ENCODE results near the gene PIGT.

Gene PIGT

DNA sequence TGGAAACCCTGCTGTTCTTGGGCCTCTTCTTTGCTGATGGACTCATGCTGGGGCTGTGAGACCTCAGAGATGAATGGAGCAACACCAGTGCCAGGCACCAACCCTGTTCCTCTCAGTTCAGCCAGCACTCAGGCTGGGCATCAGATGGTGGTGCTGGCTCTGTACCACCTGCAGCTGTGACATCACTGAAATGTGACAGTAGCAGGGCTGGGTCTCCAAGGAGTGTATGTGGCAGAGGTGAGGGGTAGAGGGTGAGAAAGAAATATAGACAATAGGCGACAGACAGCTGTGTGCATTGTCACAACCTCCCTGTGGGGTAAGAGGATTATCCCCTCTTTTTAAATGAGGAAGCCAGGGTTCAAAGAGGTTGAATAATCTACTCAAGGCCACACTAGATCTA is 37.8 kb upstream of the PIGT start, which contains the start of gene TP53TG5:
Gene TP53TG5 (minus strand): TSS at position 135 of the 400 bp plus-strand sequence. CDS start 89 bp downstream, at position 46.
- CTCF ChIA-PET, result interaction anchor here (1.4 to 22.0 kb wide), 4 partner anchors 10 to 392 kb away, joined by 3 to 488 read pairs (median 6); no protein-coding TSS in a partner anchor
- POLR2A ChIA-PET, result no interaction called here
- no peak for DNase-seq (ENCODE audit: extremely low spot score)
- no peak for TF ChIP-seq CTCF (IDR thresholded peaks at IDR 0.05; ENCODE audit: control extremely low read depth, extremely low read depth, low read depth, missing control alignments)

GRCh38 chr20:45387274-45387673 is 28.7 kb upstream of the PIGT start:
- TF ChIP-seq CTCF (IDR thresholded peaks at IDR 0.05; ENCODE audit: control extremely low read depth, extremely low read depth, low read depth, missing control alignments), result no peak
- ChIA-PET CTCF (interaction anchor here (0.9 to 3.4 kb wide), 5 partner anchors 9 to 50 kb away, joined by 3 to 30 read pairs (median 6); partner anchors contain the start of gene SYS1), POLR2A (no interaction called here)

GRCh38 chr20:45390931-45391330 is 25.0 kb upstream of the PIGT start:
- ChIA-PET POLR2A (no interaction called here), CTCF (interaction anchor here (2.0 to 2.8 kb wide), 2 partner anchors 28 to 46 kb away, joined by 7 to 14 read pairs; partner anchors contain the start of gene SYS1)
- TF ChIP-seq CTCF (IDR thresholded peaks at IDR 0.05; ENCODE audit: control extremely low read depth, extremely low read depth, low read depth, missing control alignments), result no peak
- DNase-seq (ENCODE audit: extremely low spot score), result no peak

More at GRCh38 chr20:45387274-45387673, 28.7 kb upstream of the PIGT start:
- DNase-seq (ENCODE audit: extremely low spot score), result no peak

GRCh38 chr20:45391559-45391958 is 24.4 kb upstream of the PIGT start:
- TF ChIP-seq CTCF (IDR thresholded peaks at IDR 0.05; ENCODE audit: control extremely low read depth, extremely low read depth, low read depth, missing control alignments), result no peak
- CTCF ChIA-PET, result interaction anchor here (1.3 to 2.8 kb wide), 3 partner anchors 15 to 45 kb away, joined by 3 to 14 read pairs (median 7); partner anchors contain the start of gene SYS1
- DNase-seq (ENCODE audit: extremely low spot score), result no peak
- POLR2A ChIA-PET, result no interaction called here

- TF ChIP-seq CTCF (IDR thresholded peaks at IDR 0.05; ENCODE audit: control extremely low read depth, extremely low read depth, low read depth, missing control alignments), result no peak
- DNase-seq (ENCODE audit: extremely low spot score), result no peak
- POLR2A ChIA-PET, result no interaction called here
- CTCF ChIA-PET, result interaction anchor here (1.0 to 3.8 kb wide), 4 partner anchors 14 to 44 kb away, joined by 3 to 24 read pairs (median 9); no protein-coding TSS in a partner anchor
These were observed 23.2 kb upstream of the PIGT start for GRCh38 chr20:45392733-45393132.

DNA sequence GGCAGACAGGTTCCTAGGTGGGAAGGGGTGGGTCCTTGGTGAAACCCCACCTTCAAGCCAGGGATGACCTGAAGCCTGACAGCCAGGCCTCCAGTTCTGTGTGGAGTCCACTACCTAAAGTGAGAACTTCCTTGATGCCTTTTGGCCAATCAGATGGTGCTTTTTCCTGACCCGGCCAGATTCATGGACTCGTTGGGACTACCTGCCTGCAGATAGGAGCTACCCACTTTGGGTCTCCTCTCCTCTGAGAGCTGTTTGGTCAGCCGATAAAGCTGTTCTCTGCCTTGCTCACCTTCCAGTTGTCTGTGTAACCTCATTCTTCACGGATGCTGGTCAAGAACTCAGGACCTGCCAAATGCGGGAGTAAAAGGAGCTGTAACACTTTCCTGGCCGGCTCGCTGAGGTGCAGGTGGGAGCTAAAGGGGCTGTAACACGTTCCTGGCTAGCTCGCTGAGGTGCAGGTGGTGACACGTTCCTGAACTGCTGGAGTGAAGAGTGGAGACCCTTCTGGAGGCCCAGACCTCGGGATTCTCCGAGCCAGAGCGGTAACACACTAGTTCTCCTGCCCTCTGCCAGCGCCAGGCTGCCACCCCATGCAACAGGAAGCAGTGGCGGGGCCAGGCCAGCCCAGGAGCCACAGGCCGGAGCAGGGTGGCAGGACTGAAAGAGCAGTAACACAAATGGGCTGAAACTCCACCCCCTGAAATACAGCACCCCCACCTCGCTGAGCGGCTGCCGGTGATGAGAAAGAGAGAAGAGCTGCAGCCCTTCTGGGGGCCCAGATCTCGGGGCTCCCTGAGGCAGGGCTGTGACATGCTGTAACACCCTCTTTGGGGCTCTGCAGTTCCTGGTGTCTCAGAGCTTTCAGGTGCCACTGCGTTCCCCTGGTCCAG is 21.5 kb upstream of the PIGT start:
- no peak for TF ChIP-seq CTCF (IDR thresholded peaks at IDR 0.05; ENCODE audit: control extremely low read depth, extremely low read depth, low read depth, missing control alignments)
- CTCF ChIA-PET, result interaction anchor here (0.9 to 3.8 kb wide), 6 partner anchors 18 to 376 kb away, joined by 3 to 24 read pairs (median 4); no protein-coding TSS in a partner anchor
- DNase-seq (ENCODE audit: extremely low spot score), result no peak
- POLR2A ChIA-PET, result no interaction called here

Measured in GM10248 (cell line).